SH-SY5Y (cell line): Measurements from ENCODE around the gene NR2E1.

Source experiments
- GATA2 ChIP-seq: IDR thresholded peaks from 2 replicates; pipeline ENCODE4 v1.6.1; 2011; ENCODE audit warnings: mild to moderate bottlenecking, low read depth, low read length
- GATA3 ChIP-seq: IDR thresholded peaks from 2 replicates; pipeline ENCODE4 v1.6.1; 2011; ENCODE audit warnings: low read depth, mild to moderate bottlenecking, low read length, moderate library complexity

- TF ChIP-seq GATA2: no peak
- TF ChIP-seq GATA3: no peak
These were observed 56.2 kb downstream of the NR2E1 start for GRCh38 chr6:108222064-108222463.
